Nephron progenitor cell (in vitro differentiated cells): ENCODE measurements around the gene ADD1.

Source experiments
- DNase-seq: peaks from one replicate; pipeline ENCODE4 v3.0.0; 2021
- H3K27ac Mint-ChIP-seq: 2 replicates; pipeline ENCODE4 v1.8.0; 2021; ENCODE audit warnings: mild to moderate bottlenecking, moderate library complexity, mixed read lengths
- H3K27me3 Mint-ChIP-seq: 2 replicates; pipeline ENCODE4 v1.8.0; 2021; ENCODE audit warnings: mild to moderate bottlenecking, low read depth, mixed read lengths; ENCODE audit not compliant: poor library complexity
- H3K36me3 Mint-ChIP-seq: 2 replicates; pipeline ENCODE4 v1.8.0; 2021; ENCODE audit warnings: low read depth, mixed read lengths
- H3K4me1 Mint-ChIP-seq: 2 replicates; pipeline ENCODE4 v1.8.0; 2021; ENCODE audit warnings: mixed read lengths
- H3K4me3 Mint-ChIP-seq: 2 replicates; pipeline ENCODE4 v1.8.0; 2021; ENCODE audit warnings: mild to moderate bottlenecking, moderate library complexity, mixed read lengths
- H3K9me3 Mint-ChIP-seq: 2 replicates; pipeline ENCODE4 v1.8.0; 2021; ENCODE audit warnings: mild to moderate bottlenecking, moderate library complexity, mixed read lengths
- CTCF ChIP-seq: fragments of 200-600 bp; sonication (generic); IDR thresholded peaks from 2 replicates; pipeline ENCODE4 v1.5.0; 2021; ENCODE audit warnings: antibody characterized with exemption

ADD1 gene

GRCh38 chr4:2887343-2887742, 43.7 kb downstream of the ADD1 start:
- TF ChIP-seq CTCF = no peak
- H3K27me3 Mint-ChIP-seq = no peaks in the 10 kb centered on the region
- peak overlapping the region; percentile 40 for H3K27ac Mint-ChIP-seq
- no peak for DNase-seq
- H3K4me1 Mint-ChIP-seq = no peaks in the 10 kb centered on the region
- no peaks in the 10 kb centered on the region for H3K9me3 Mint-ChIP-seq
- no peak overlapping the region for H3K4me3 Mint-ChIP-seq
- peaks cover 62% of the 10 kb centered on the region for H3K36me3 Mint-ChIP-seq

- no peak overlapping the region for H3K4me3 Mint-ChIP-seq
- H3K9me3 Mint-ChIP-seq = no peaks in the 10 kb centered on the region
Observed at GRCh38 chr4:2888886-2889285, 45.2 kb downstream of the ADD1 start.

GRCh38 chr4:2891294-2891693, 47.6 kb downstream of the ADD1 start:
- peaks cover 48% of the 10 kb centered on the region for H3K36me3 Mint-ChIP-seq

More at GRCh38 chr4:2888886-2889285, 45.2 kb downstream of the ADD1 start:
- Mint-ChIP-seq H3K36me3 (peaks cover 50% of the 10 kb centered on the region), H3K27me3 (no peaks in the 10 kb centered on the region), H3K4me1 (no peaks in the 10 kb centered on the region), H3K27ac (peak overlapping the region; percentile 5)
- TF ChIP-seq CTCF = no peak
- no peak for DNase-seq

GRCh38 chr4:2893772-2894171, 50.1 kb downstream of the ADD1 start:
- Mint-ChIP-seq H3K36me3 (peaks cover 48% of the 10 kb centered on the region), H3K9me3 (no peaks in the 10 kb centered on the region), H3K27me3 (no peaks in the 10 kb centered on the region), H3K27ac (no peak overlapping the region), H3K4me1 (no peaks in the 10 kb centered on the region), H3K4me3 (no peak overlapping the region)
- TF ChIP-seq CTCF = no peak
- no peak for DNase-seq

More at GRCh38 chr4:2891294-2891693, 47.6 kb downstream of the ADD1 start:
- no peak for DNase-seq
- Mint-ChIP-seq H3K27me3 (no peaks in the 10 kb centered on the region), H3K4me1 (no peaks in the 10 kb centered on the region), H3K4me3 (no peak overlapping the region), H3K27ac (peak overlapping the region; percentile 1), H3K9me3 (no peaks in the 10 kb centered on the region)
- TF ChIP-seq CTCF = no peak

- Mint-ChIP-seq H3K27me3 (no peaks in the 10 kb centered on the region), H3K9me3 (no peaks in the 10 kb centered on the region), H3K4me1 (no peaks in the 10 kb centered on the region), H3K27ac (no peak overlapping the region), H3K36me3 (peaks cover 75% of the 10 kb centered on the region), H3K4me3 (no peak overlapping the region)
- TF ChIP-seq CTCF = no peak
- no peak for DNase-seq
Observed at GRCh38 chr4:2898001-2898400, 54.4 kb downstream of the ADD1 start.

- no peaks in the 10 kb centered on the region for H3K9me3 Mint-ChIP-seq
- no peak overlapping the region for H3K4me3 Mint-ChIP-seq
- no peaks in the 10 kb centered on the region for H3K4me1 Mint-ChIP-seq
- no peak for TF ChIP-seq CTCF
- no peak for DNase-seq
- H3K27me3 Mint-ChIP-seq = no peaks in the 10 kb centered on the region
- H3K27ac Mint-ChIP-seq = no peak overlapping the region
- peaks cover 72% of the 10 kb centered on the region for H3K36me3 Mint-ChIP-seq
Observed at GRCh38 chr4:2900741-2901140, 57.1 kb downstream of the ADD1 start.
